Body of pancreas (tissue), 4 donors: ENCODE results near the gene EXD3.

ENCODE experiments used
- POLR2A ChIP-seq, 3 donors: fragments of 450-650 bp; IDR thresholded peaks; one replicate each; pipeline ENCODE4 v1.6.1; 2016; ENCODE audit warnings: antibody characterized with exemption in 3 of 3, mild to moderate bottlenecking in 2 of 3
- TF ChIP-seq, protein P1 (sequence below), 7 experiments: fragments of 450-650 bp in 4 of 7; fragments of 200-600 bp in 3 of 7; sonication (generic) in 3 of 7; IDR thresholded peaks; one replicate each; pipeline ENCODE4 v1.5.1; 2016 to 2019; ENCODE audit warnings: antibody characterized with exemption in 7 of 7

DNA sequence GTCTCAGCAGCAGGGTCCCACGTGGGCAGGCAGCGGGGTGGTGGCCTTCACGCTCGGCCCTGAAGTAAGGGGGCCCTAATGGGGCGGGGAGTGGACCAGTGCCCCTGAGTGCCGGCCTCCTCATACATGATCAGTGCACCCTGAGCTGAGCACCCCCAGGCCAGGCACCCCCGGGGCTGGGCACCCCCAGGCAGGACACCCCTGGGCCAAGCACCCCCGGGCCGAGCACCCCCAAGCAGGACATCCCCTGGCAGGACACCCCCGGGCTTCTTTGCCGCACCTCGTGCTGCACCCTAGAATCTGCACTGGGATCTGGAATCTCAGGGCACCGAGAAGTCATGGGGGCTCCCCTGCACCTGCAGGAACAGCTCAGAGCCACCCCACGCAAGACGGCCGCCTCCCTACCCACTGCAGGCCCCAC lies 51.4 kb downstream of the EXD3 start:
- TF ChIP-seq, protein P1, sequence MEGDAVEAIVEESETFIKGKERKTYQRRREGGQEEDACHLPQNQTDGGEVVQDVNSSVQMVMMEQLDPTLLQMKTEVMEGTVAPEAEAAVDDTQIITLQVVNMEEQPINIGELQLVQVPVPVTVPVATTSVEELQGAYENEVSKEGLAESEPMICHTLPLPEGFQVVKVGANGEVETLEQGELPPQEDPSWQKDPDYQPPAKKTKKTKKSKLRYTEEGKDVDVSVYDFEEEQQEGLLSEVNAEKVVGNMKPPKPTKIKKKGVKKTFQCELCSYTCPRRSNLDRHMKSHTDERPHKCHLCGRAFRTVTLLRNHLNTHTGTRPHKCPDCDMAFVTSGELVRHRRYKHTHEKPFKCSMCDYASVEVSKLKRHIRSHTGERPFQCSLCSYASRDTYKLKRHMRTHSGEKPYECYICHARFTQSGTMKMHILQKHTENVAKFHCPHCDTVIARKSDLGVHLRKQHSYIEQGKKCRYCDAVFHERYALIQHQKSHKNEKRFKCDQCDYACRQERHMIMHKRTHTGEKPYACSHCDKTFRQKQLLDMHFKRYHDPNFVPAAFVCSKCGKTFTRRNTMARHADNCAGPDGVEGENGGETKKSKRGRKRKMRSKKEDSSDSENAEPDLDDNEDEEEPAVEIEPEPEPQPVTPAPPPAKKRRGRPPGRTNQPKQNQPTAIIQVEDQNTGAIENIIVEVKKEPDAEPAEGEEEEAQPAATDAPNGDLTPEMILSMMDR (IDR thresholded peaks at IDR 0.05): no peak
- TF ChIP-seq POLR2A (IDR thresholded peaks at IDR 0.05): no peak
